ENCODE data around the gene UBL4B.
A peak's percentile ranks its signal among the peaks of the same experiment; 100 is the strongest.

The UBL4B gene

GRCh38 chr1:110118636-110119396, 6.6 kb downstream of the UBL4B start:
- no peak for DNase-seq

- no peak for DNase-seq
Observed at GRCh38 chr1:110119843-110120242, 7.6 kb downstream of the UBL4B start.

DNA sequence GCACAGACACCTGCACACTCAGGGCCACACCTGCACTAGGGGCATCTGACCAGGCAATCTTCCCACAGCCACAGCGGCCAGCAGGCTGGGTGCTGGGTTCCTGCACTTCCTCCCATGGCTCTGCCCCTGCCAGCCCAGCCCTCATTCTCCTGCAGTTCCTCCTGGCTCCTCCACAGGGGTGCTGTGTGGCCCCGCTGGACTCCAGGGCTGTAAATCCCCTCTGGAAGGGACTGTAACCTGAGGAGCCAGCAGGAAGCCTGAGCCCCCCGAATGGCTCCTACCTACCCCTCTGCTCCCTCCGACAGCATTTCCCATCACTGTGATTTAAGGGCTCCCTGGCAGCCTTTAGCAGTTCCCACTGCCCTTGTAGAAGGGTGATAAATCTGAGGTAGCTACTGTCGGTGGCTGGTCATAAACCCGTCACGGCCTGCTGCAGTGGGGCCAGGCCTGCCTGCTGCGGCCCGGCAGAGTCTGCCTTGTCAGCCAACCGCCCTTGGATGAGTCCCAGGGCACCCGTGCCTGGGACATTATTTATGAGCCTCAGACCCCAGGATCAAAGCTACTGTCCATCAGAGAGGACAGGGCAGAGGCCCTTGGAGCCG, 8.8 kb downstream of the UBL4B start:
- no peak for DNase-seq

GRCh38 chr1:110123224-110123623, 11.0 kb downstream of the UBL4B start:
- DNase-seq, result no peak

GRCh38 chr1:110125810-110126209, 13.6 kb downstream of the UBL4B start:
- no peak for DNase-seq

DNA sequence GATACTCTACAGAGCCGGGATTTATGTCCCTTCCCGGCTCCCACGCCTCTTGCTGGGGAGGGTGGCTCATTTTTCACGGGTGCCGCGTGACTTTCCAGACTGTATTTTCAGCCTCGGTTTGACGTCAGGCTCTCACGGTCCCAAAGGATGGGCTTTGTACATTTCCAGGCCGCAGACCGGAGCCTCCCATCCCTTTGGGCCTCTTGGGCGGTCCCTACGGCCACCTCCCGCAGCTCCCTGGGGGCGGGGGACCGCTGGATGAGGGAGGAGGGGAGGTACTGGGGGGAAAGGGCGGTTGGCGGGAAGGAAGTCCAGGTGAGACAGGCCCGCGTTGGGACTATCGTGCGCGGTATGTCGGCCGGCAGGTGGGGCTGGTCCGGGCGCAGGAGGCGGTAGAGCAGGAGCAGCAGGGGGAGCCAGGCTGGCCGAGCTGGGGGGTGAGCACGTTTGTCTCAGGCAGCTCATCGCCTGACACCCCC, 17.9 kb downstream of the UBL4B start:
- no peak for DNase-seq

DNA sequence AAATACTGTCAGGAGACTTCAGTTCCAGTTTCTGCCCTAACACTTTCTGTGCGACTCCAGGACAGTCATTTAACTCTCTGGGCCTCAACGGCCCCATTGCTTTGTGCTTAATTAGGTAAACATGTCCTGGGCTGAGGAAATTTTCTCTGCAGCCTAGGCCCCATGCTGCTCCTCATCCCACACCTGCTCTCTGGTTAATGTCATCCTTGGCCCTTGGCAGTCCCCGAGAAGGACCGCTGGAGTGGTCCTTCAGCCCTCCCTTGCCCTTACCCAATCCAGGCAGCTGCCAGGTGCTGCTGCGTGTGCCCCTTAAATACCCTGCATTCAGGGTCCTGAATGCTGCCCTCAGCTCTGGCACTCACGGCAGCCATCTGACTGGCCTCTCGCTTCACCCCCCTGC, 18.7 kb downstream of the UBL4B start:
- DNase-seq, result no peak

- DNase-seq, result no peak
Observed at GRCh38 chr1:110132682-110133081, 20.4 kb downstream of the UBL4B start.

DNA sequence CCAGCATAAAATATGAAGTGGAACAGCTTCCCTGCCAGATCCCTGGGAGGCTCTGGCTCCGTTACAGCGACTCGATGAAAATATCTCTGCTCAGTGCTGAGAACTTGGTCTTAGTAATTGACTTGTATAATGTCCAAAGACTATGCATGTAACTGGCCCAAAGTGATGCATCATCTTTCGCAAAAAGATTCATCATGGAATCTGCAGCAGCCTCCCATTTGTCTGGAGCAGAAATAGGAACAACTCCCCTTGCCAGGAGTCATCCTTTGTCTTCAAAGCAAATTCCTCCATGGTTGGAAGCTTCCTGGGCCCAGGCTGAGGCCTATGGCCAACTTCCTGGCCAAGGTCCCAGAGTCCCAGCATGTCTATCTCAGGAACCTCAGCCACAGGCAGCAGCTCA, 21.2 kb downstream of the UBL4B start:
- no peak for DNase-seq

DNA sequence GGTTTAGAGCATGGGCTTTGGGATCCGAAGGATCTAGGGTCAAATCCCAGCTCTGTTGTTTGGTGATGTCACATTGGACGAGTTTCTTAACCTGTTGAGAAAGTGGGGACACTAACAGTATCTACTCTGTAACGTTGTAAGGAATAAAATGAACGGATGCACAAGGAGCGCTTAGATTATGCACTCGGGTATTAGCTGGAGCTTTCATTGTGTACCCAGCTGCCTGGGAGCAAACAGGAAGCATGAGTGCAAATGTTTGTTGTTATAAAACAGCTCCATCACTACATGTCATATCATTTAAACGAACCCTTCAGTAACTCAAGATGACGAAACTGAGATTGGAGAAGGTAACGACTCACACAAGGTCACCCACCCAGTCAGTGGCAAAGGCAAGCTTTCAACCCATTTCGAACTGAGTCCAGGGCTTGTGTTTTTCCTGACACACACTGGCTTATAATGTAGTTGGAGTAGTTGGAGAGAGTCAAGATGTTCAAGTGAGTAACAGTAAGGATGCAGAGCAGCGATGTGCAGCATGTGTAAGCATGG, 21.9 kb downstream of the UBL4B start:
- no peak for DNase-seq

- no peak for DNase-seq
Observed at GRCh38 chr1:110135246-110135645, 23.0 kb downstream of the UBL4B start.

DNA sequence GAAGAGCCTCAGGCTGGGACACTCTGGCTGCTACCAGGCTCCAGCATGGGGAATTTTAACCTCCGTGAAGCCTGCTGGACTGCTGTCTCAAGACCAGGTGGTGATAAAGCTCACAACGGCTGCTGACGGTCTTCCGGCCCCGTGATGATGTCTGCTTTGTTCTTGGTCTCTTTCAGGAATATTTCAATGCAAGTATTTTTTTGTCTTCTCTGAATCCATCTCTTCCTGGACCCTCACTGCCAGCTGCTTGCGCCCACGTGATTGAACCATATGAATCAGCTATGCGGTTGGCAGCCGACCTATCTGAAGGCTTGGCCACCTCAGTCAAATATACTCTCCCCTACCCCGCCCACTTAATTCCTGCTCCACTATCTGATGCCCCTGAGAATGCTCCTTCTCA, 23.4 kb downstream of the UBL4B start:
- DNase-seq, result no peak

DNA sequence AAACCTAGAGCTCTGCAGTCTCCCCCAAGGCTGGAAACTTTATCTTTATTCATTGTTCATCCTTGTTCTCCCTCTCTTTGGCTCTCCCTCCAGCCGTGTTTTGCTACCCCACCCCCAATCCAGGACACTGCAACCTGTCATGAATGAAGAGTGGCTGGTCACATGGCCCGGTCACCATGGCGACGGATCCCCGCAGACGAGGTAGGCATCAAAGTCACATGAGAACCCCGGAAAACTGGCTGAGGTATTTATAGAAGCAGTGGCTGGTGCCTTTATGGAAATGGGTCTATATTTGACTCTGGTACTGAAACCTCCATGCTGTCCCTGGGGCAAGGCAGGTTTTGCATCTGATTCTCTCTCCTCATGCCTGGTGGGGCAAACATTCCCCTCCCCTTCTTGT, 24.7 kb downstream of the UBL4B start:
- peak; percentile 15 for DNase-seq

GRCh38 chr1:110138956-110139355, 26.7 kb downstream of the UBL4B start:
- DNase-seq, result no peak

DNA sequence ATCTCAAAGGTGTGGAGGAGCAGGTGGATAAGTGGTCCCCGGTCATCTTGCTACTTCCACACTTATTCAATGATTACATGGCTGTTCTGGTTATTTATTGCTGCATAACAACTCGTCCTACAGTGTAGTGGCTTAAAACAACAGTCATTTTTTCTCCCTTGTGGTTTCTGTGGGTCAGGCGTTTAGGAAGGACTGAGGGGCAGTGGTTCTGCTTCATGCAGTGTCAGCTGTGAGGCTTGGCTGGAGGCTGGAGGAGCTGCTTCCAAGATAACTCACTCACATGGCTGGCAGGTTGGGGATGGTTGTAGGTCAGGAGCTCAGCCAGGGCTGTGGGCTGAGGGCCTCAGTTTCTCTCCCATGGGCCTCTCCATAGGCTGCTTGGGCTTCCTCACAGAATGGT, 32.1 kb downstream of the UBL4B start:
- no peak for DNase-seq

- DNase-seq, result peak; percentile 54
Observed at GRCh38 chr1:110148961-110149360, 36.7 kb downstream of the UBL4B start.

DNA sequence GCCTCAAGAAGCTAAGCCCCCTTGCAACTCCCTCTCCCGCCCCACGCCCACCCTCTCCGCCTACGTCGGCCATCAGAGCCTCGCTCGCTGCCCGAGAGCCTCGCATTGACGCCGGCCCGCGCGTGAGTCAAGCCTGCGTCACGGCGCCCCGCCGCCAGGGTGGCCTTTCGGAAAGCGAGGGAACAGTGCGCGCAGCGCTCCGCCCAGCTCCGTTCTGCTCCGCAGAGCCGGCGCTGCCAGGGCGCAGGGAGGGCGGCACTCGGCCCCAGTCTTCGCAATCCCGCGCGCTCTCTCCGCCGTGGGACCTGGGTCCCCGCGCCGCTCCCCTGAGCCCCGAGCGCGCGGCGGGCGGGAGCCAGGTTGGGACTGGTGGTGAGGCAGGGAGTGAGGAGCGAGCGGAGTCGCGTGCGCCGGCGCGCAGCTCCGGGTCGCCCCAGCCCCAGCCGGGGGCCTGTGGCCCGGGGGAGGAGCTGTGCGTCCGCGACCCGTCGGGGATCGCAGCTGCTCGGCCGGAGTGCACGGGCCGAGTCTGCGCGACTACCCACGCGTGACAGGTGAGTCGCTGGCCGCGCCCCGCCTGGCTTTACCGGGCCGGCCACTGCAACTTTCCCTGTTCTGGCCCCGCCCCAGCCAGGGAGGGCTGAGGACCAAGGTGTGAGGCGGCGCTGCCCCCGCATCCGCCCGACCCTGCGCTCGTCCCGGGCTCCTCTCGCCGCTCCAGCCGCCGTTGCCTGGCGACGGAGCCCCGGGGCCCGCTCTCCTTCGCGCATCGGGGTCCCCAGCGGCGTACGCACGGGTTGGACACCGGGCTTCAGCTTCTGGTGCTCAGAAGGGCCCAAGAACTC, 38.3 kb downstream of the UBL4B start, which contains the start of gene SLC6A17:
Gene SLC6A17 (plus strand): TSS at position 165 of the 845 bp plus-strand sequence. CDS start 16,436 bp downstream, outside the sequence.
- peak; percentile 57 for DNase-seq

- no peak for DNase-seq
Observed at GRCh38 chr1:110151175-110151669, 39.0 kb downstream of the UBL4B start.

GRCh38 chr1:110152133-110152785, 40.0 kb downstream of the UBL4B start:
- no peak for DNase-seq

GRCh38 chr1:110153407-110153950, 41.2 kb downstream of the UBL4B start:
- DNase-seq, result no peak

DNA sequence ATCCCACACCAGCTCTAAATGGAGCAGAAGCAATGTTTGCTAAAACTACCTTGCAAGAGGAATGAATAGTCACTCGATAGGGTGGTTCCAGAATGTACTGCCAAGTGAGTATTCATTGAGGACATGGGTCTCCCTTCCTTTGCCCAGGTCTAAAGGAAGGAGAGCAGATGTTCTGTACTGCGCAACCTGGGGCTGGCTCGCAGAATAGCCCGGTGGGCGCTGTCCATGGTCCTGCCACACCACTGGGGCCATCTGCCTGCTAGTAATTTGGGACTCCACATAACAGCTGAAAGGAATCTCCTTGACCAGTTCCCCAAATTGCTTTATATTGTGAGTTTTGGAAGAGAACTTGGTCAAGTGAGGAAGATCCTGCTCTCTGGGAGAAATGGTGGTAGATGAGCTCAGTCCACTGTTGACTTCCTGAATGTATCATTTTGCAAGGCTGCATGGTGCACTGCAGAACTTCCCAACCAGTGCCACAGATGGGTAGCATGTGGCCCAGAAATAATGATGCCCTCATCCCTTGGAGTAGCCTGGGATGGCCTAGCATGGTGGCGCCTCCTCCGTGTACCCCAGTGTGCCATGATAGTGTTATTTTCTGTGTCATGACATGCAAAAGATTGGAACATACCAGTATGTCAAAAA, 43.8 kb downstream of the UBL4B start:
- peak; percentile 75 for DNase-seq

GRCh38 chr1:110158261-110158660, 46.0 kb downstream of the UBL4B start:
- DNase-seq, result no peak

Data from hematopoietic multipotent progenitor cell treated with erythropoietin and hydrocortisone succinate and interleukin-3 and kit ligand, for 4 days (in vitro differentiated cells).